CD14-positive monocyte (primary cell): Measurements from ENCODE around the gene VMP1. TPM values are rescaled to one million over a fixed set of nuclear protein-coding genes. Genes with fewer than 3 reads are reported as not detected.

Source experiments
- DNase-seq, 3 donors: peaks; one replicate each; pipeline ENCODE4 v3.0.0-alpha.2; 2011 to 2022
- H2AFZ ChIP-seq: 2 replicates; pipeline ENCODE4 v1.6.0; 2012; ENCODE audit warnings: mild to moderate bottlenecking, low read depth, low read length, inconsistent platforms; ENCODE audit not compliant: insufficient read depth, poor library complexity, severe bottlenecking
- H3K27ac ChIP-seq, 2 donors: 1 replicate in 1 of 2; 2 replicates in 1 of 2; pipeline ENCODE4 v1.5.1; 2012 to 2013; ENCODE audit warnings: low read length in 2 of 2, control low read depth in 1 of 2, inconsistent platforms in 1 of 2, low read depth in 1 of 2, mild to moderate bottlenecking in 1 of 2
- H3K27me3 ChIP-seq, 2 donors: one replicate each; pipeline versions ENCODE4 v1.6.0 to v1.6.1; 2011 to 2013; ENCODE audit warnings: low read length in 2 of 2; ENCODE audit not compliant: control insufficient read depth in 2 of 2, insufficient read depth in 2 of 2
- H3K36me3 ChIP-seq, 2 donors: replicated peaks in 1 of 2; 1 replicate in 1 of 2; 2 replicates in 1 of 2; pipeline versions ENCODE4 v1.5.1 to v1.6.1; 2012 to 2013; ENCODE audit warnings: low read length in 2 of 2, control low read depth in 1 of 2, inconsistent platforms in 1 of 2, mild to moderate bottlenecking in 1 of 2; ENCODE audit not compliant: insufficient read depth in 2 of 2, control insufficient read depth in 1 of 2
- H3K4me1 ChIP-seq, 2 donors: 1 replicate in 1 of 2; 2 replicates in 1 of 2; pipeline versions ENCODE4 v1.5.1 to v1.6.1; 2012 to 2013; ENCODE audit warnings: low read length in 2 of 2, control low read depth in 1 of 2, inconsistent platforms in 1 of 2, mild to moderate bottlenecking in 1 of 2, moderate library complexity in 1 of 2; ENCODE audit not compliant: insufficient read depth in 2 of 2, control insufficient read depth in 1 of 2
- H3K4me2 ChIP-seq: replicated peaks from 2 replicates; pipeline ENCODE3; 2012; ENCODE audit warnings: low read length, moderate library complexity, mild to moderate bottlenecking; ENCODE audit not compliant: poor library complexity, severe bottlenecking; ENCODE audit errors: extremely low read depth
- H3K4me3 ChIP-seq, 3 experiments: fragments of 200-600 bp in 1 of 3; sonication (generic) in 1 of 3; replicated peaks in 1 of 3; 1 replicate in 2 of 3; 2 replicates in 1 of 3; pipeline ENCODE4 v1.5.1; 2011 to 2013; ENCODE audit warnings: low read length in 3 of 3, mild to moderate bottlenecking in 3 of 3, control low read depth in 2 of 3, low read depth in 2 of 3, inconsistent platforms in 1 of 3, moderate library complexity in 1 of 3
- H3K79me2 ChIP-seq: 2 replicates; pipeline ENCODE4 v1.6.0; 2012; ENCODE audit warnings: mild to moderate bottlenecking, control low read depth, inconsistent platforms, low read length, moderate library complexity; ENCODE audit not compliant: insufficient read depth
- H3K9ac ChIP-seq: 2 replicates; pipeline ENCODE4 v1.6.0; 2017; ENCODE audit warnings: low read length, mild to moderate bottlenecking; ENCODE audit not compliant: insufficient read depth, poor library complexity, severe bottlenecking
- H3K9me3 ChIP-seq, 2 donors: replicated peaks in 1 of 2; 1 replicate in 1 of 2; 2 replicates in 1 of 2; pipeline versions ENCODE4 v1.5.1 to v1.6.1; 2012 to 2013; ENCODE audit warnings: low read length in 2 of 2, control low read depth in 1 of 2; ENCODE audit not compliant: control insufficient read depth in 1 of 2, insufficient read depth in 1 of 2
- H4K20me1 ChIP-seq: 2 replicates; pipeline ENCODE4 v1.6.0; 2012; ENCODE audit warnings: mild to moderate bottlenecking, low read length, control low read depth, moderate library complexity; ENCODE audit not compliant: insufficient read depth
- H3K27ac Mint-ChIP-seq, 7 donors: one replicate each; pipeline ENCODE4 v1.8.0; 2020; ENCODE audit warnings: mild to moderate bottlenecking in 7 of 7, mixed read lengths in 7 of 7, moderate library complexity in 6 of 7, inconsistent platforms in 2 of 7
- H3K27me3 Mint-ChIP-seq, 3 donors: one replicate each; pipeline ENCODE4 v1.8.0; 2021 to 2022; ENCODE audit warnings: low read depth in 3 of 3, mild to moderate bottlenecking in 3 of 3, mixed read lengths in 3 of 3, moderate library complexity in 3 of 3, inconsistent platforms in 1 of 3
- H3K36me3 Mint-ChIP-seq, 2 donors: one replicate each; pipeline ENCODE4 v1.8.0; 2020; ENCODE audit warnings: mixed read lengths in 2 of 2, inconsistent platforms in 1 of 2, mild to moderate bottlenecking in 1 of 2
- H3K4me1 Mint-ChIP-seq: one replicate; pipeline ENCODE4 v1.8.0; 2020; ENCODE audit warnings: mild to moderate bottlenecking, mixed read lengths
- H3K4me3 Mint-ChIP-seq, 2 donors: one replicate each; pipeline ENCODE4 v1.8.0; 2020; ENCODE audit warnings: mild to moderate bottlenecking in 2 of 2, mixed read lengths in 2 of 2, moderate library complexity in 1 of 2
- H3K9me3 Mint-ChIP-seq, 7 donors: one replicate each; pipeline ENCODE4 v1.8.0; 2020 to 2022; ENCODE audit warnings: mixed read lengths in 7 of 7, mild to moderate bottlenecking in 6 of 7, moderate library complexity in 6 of 7, inconsistent platforms in 2 of 7
- CTCF ChIP-seq: fragments of 200-600 bp; IDR thresholded peaks from one replicate; pipeline ENCODE4 v1.8.0; 2022; ENCODE audit warnings: antibody characterized with exemption, mild to moderate bottlenecking
- WGBS: methylation state at CpG from one replicate; pipeline ENCODE4 v1.1.5; 2013; ENCODE audit warnings: missing lambda C conversion rate; ENCODE audit not compliant: insufficient coverage; 5-methylcytosine and 5-hydroxymethylcytosine counted together
- intact Hi-C, 2 donors: fragments of 100-400 bp; cut with micrococcal nuclease; formaldehyde crosslinking; loops; one replicate each; pipeline versions ENCODE4 v1.15.0 to v1.15.1; 2023
- polyA plus RNA-seq, 3 donors: library from polyadenylated mRNA; depleted of rRNA in 1 of 3; unstranded in 2 of 3; stranded (reverse) in 1 of 3; fragments of 300-500 nt in 2 of 3; fragments of >200 nt in 1 of 3; fragmentation: Illumina TruSeq in 2 of 3; gene quantifications; 1 replicate in 2 of 3; 2 replicates in 1 of 3; pipeline ENCODE4 v1.2.3, GENCODE V29; 2012 to 2021

Gene VMP1
- polyA plus RNA-seq, 3 donors: 246 to 511 (median 386) TPM

GRCh38 chr17:59668816-59669215 lies 38.6 kb upstream of the VMP1 start:
- peak overlapping the region in 1 of 2 donors; percentile 68 for H3K27ac ChIP-seq
- peaks cover 35% of the 10 kb centered on the region for H3K4me1 Mint-ChIP-seq
- H3K36me3 Mint-ChIP-seq: peaks cover 58 to 66% of the 10 kb centered on the region in 2 donors
- peaks cover 56% of the 10 kb centered on the region for H4K20me1 ChIP-seq
- no peak overlapping the region for H2AFZ ChIP-seq
- H3K79me2 ChIP-seq: peaks cover 81% of the 10 kb centered on the region
- no peaks in the 10 kb centered on the region for H3K27me3 ChIP-seq
- no peaks in the 10 kb centered on the region for H3K9me3 ChIP-seq
- peaks cover 0 to 2% (median 0%) of the 10 kb centered on the region in 7 donors for H3K9me3 Mint-ChIP-seq
- H3K36me3 ChIP-seq: peaks cover 64 to 80% of the 10 kb centered on the region in 2 donors
- peak overlapping the region; percentile 80 for H3K4me2 ChIP-seq
- peak overlapping the region in 1 of 2 donors; percentile 75 for H3K4me3 Mint-ChIP-seq
- TF ChIP-seq CTCF: no peak
- peak overlapping the region; percentile 77 to 88 (median 87) for H3K27ac Mint-ChIP-seq
- no peaks in the 10 kb centered on the region for H3K27me3 Mint-ChIP-seq
- peak; percentile 28 to 64 (median 60) for DNase-seq
- 0% methylated on average over 2 of the region's 3 CpGs for WGBS
- peaks cover 33 to 36% of the 10 kb centered on the region in 2 donors for H3K4me1 ChIP-seq
- peak overlapping the region; percentile 3 to 63 (median 20) for H3K4me3 ChIP-seq
- H3K9ac ChIP-seq: peak overlapping the region; percentile 20
- intact Hi-C loops: loop anchor here in 1 of 2 donors (5.0 kb wide), 1 partner anchor 52 kb away; the partner anchor contains the start of gene CLTC

GRCh38 chr17:59669411-59669810 lies 38.0 kb upstream of the VMP1 start:
- DNase-seq: no peak
- Mint-ChIP-seq H3K9me3 (peaks cover 0 to 2% (median 0%) of the 10 kb centered on the region in 7 donors), H3K27ac (peak overlapping the region; percentile 77 to 88 (median 87)), H3K4me3 (peak overlapping the region in 1 of 2 donors; percentile 26), H3K27me3 (no peaks in the 10 kb centered on the region), H3K4me1 (peaks cover 35% of the 10 kb centered on the region), H3K36me3 (peaks cover 56 to 65% of the 10 kb centered on the region in 2 donors)
- Histone ChIP-seq H3K79me2 (peaks cover 85% of the 10 kb centered on the region), H2AFZ (no peak overlapping the region), H3K9ac (no peak overlapping the region), H3K27ac (peak overlapping the region in 1 of 2 donors; percentile 68), H3K4me1 (peaks cover 33 to 36% of the 10 kb centered on the region in 2 donors), H3K4me3 (peak overlapping the region in 1 of 3 experiments; percentile 63), H3K27me3 (no peaks in the 10 kb centered on the region), H4K20me1 (peaks cover 51% of the 10 kb centered on the region), H3K36me3 (peaks cover 64 to 80% of the 10 kb centered on the region in 2 donors), H3K4me2 (peak overlapping the region; percentile 80), H3K9me3 (no peaks in the 10 kb centered on the region)
- intact Hi-C loops: loop anchor here in 1 of 2 donors (5.0 kb wide), 1 partner anchor 52 kb away; the partner anchor contains the start of gene CLTC
- WGBS: no CpG with 5 or more reads among the region's 1 CpG
- no peak for TF ChIP-seq CTCF
